ENCODE measurements around the gene MIB1. TPM values are rescaled to one million over a fixed set of nuclear protein-coding genes. Genes with fewer than 3 reads are reported as not detected.

Gene MIB1
- total RNA-seq, 1 donor from 2014 or later = 63.8 TPM

GRCh38 chr18:21865043-21865442, 124.5 kb downstream of the MIB1 start:
- Mint-ChIP-seq H3K36me3 (ENCODE audit: unreplicated experiment) (peaks cover 35% of the 10 kb centered on the region), H3K27me3 (ENCODE audit: unreplicated experiment) (no peaks in the 10 kb centered on the region), H3K4me1 (ENCODE audit: unreplicated experiment) (no peaks in the 10 kb centered on the region), H3K4me3 (ENCODE audit: unreplicated experiment) (no peak overlapping the region), H3K9me3 (ENCODE audit: unreplicated experiment) (no peaks in the 10 kb centered on the region), H3K27ac (ENCODE audit: unreplicated experiment) (no peak overlapping the region)
- no peak for TF ChIP-seq CTCF (IDR thresholded peaks at IDR 0.05)
- DNase-seq (ENCODE audit: extremely low spot score, unreplicated experiment) = no peak

- no peak for TF ChIP-seq CTCF (IDR thresholded peaks at IDR 0.05)
- H3K36me3 Mint-ChIP-seq (ENCODE audit: unreplicated experiment) = peaks cover 38% of the 10 kb centered on the region
- no peaks in the 10 kb centered on the region for H3K4me1 Mint-ChIP-seq (ENCODE audit: unreplicated experiment)
- no peak for DNase-seq (ENCODE audit: extremely low spot score, unreplicated experiment)
- no peak overlapping the region for H3K27ac Mint-ChIP-seq (ENCODE audit: unreplicated experiment)
- H3K4me3 Mint-ChIP-seq (ENCODE audit: unreplicated experiment) = no peak overlapping the region
- no peaks in the 10 kb centered on the region for H3K27me3 Mint-ChIP-seq (ENCODE audit: unreplicated experiment)
- H3K9me3 Mint-ChIP-seq (ENCODE audit: unreplicated experiment) = peaks cover 5% of the 10 kb centered on the region
These were observed 128.2 kb downstream of the MIB1 start for GRCh38 chr18:21868770-21869169.

- Mint-ChIP-seq H3K4me3 (ENCODE audit: unreplicated experiment) (no peak overlapping the region), H3K27ac (ENCODE audit: unreplicated experiment) (no peak overlapping the region), H3K36me3 (ENCODE audit: unreplicated experiment) (no peaks in the 10 kb centered on the region), H3K9me3 (ENCODE audit: unreplicated experiment) (no peaks in the 10 kb centered on the region), H3K4me1 (ENCODE audit: unreplicated experiment) (no peaks in the 10 kb centered on the region), H3K27me3 (ENCODE audit: unreplicated experiment) (peaks cover 35% of the 10 kb centered on the region)
- no peak for TF ChIP-seq CTCF (IDR thresholded peaks at IDR 0.05)
- DNase-seq (ENCODE audit: extremely low spot score, unreplicated experiment) = no peak
These were observed 149.0 kb downstream of the MIB1 start for GRCh38 chr18:21889570-21889969.

GRCh38 chr18:21894619-21895367, 154.2 kb downstream of the MIB1 start:
- no peak for DNase-seq (ENCODE audit: extremely low spot score, unreplicated experiment)
- H3K27me3 Mint-ChIP-seq (ENCODE audit: unreplicated experiment) = peaks cover 31% of the 10 kb centered on the region
- no peaks in the 10 kb centered on the region for H3K4me1 Mint-ChIP-seq (ENCODE audit: unreplicated experiment)
- no peak for TF ChIP-seq CTCF (IDR thresholded peaks at IDR 0.05)
- H3K4me3 Mint-ChIP-seq (ENCODE audit: unreplicated experiment) = no peak overlapping the region
- H3K36me3 Mint-ChIP-seq (ENCODE audit: unreplicated experiment) = no peaks in the 10 kb centered on the region
- no peaks in the 10 kb centered on the region for H3K9me3 Mint-ChIP-seq (ENCODE audit: unreplicated experiment)
- H3K27ac Mint-ChIP-seq (ENCODE audit: unreplicated experiment) = no peak overlapping the region

- no peak overlapping the region for H3K4me3 Mint-ChIP-seq (ENCODE audit: unreplicated experiment)
- H3K36me3 Mint-ChIP-seq (ENCODE audit: unreplicated experiment) = no peaks in the 10 kb centered on the region
- H3K4me1 Mint-ChIP-seq (ENCODE audit: unreplicated experiment) = no peaks in the 10 kb centered on the region
- H3K9me3 Mint-ChIP-seq (ENCODE audit: unreplicated experiment) = no peaks in the 10 kb centered on the region
- no peak overlapping the region for H3K27ac Mint-ChIP-seq (ENCODE audit: unreplicated experiment)
- H3K27me3 Mint-ChIP-seq (ENCODE audit: unreplicated experiment) = peaks cover 28% of the 10 kb centered on the region
- no peak for DNase-seq (ENCODE audit: extremely low spot score, unreplicated experiment)
- TF ChIP-seq CTCF (IDR thresholded peaks at IDR 0.05) = no peak
These were observed 156.2 kb downstream of the MIB1 start for GRCh38 chr18:21896732-21897336.
